Fibroblast of lung (primary cell): ENCODE measurements around the gene KRT222. TPM values are rescaled to one million over a fixed set of nuclear protein-coding genes. Genes with fewer than 3 reads are reported as not detected.

Source experiments
- DNase-seq, 2 donors: peaks; one replicate each; pipeline versions ENCODE4 v3.0.0 to v3.0.0-alpha.2; 2010; ENCODE audit warnings: low read depth in 2 of 2
- H2AFZ ChIP-seq: 2 replicates; pipeline ENCODE4 v1.5.1; 2012; ENCODE audit warnings: low read length, control low read depth, inconsistent platforms
- H3K27ac ChIP-seq: 2 replicates; pipeline ENCODE4 v1.5.1; 2011; ENCODE audit warnings: low read length, control low read depth; ENCODE audit not compliant: insufficient read depth
- H3K27me3 ChIP-seq: 2 replicates; pipeline ENCODE4 v1.5.1; 2011; ENCODE audit warnings: mild to moderate bottlenecking, low read length; ENCODE audit not compliant: control insufficient read depth, insufficient read depth
- H3K36me3 ChIP-seq: 2 replicates; pipeline ENCODE4 v1.5.1; 2011; ENCODE audit warnings: low read length; ENCODE audit not compliant: control insufficient read depth, insufficient read depth
- H3K4me1 ChIP-seq: 2 replicates; pipeline ENCODE4 v1.5.1; 2011; ENCODE audit warnings: low read length; ENCODE audit not compliant: control insufficient read depth, insufficient read depth; ENCODE audit errors: extremely low read depth
- H3K4me2 ChIP-seq: 2 replicates; pipeline ENCODE4 v1.5.1; 2011; ENCODE audit warnings: low read length, control low read depth; ENCODE audit not compliant: insufficient read depth; ENCODE audit errors: extremely low read depth
- H3K4me3 ChIP-seq, 4 experiments: fragments of 200-600 bp in 1 of 4; sonication (generic) in 1 of 4; replicated peaks in 1 of 4; 2 replicates each; pipeline ENCODE4 v1.5.1; 2011 to 2016; ENCODE audit warnings: low read length in 4 of 4, low read depth in 3 of 4, mild to moderate bottlenecking in 3 of 4, control low read depth in 2 of 4, inconsistent platforms in 1 of 4, mixed read lengths in 1 of 4; ENCODE audit not compliant: insufficient read depth in 1 of 4; ENCODE audit errors: control extremely low read depth in 1 of 4
- H3K79me2 ChIP-seq: 2 replicates; pipeline ENCODE4 v1.5.1; 2012; ENCODE audit warnings: mild to moderate bottlenecking, low read length, inconsistent platforms; ENCODE audit not compliant: control insufficient read depth, insufficient read depth
- H3K9ac ChIP-seq: 2 replicates; pipeline ENCODE4 v1.5.1; 2011; ENCODE audit warnings: mild to moderate bottlenecking, low read length, control low read depth; ENCODE audit not compliant: insufficient read depth
- H3K9me3 ChIP-seq: 2 replicates; pipeline ENCODE4 v1.5.1; 2012; ENCODE audit warnings: low read depth, low read length; ENCODE audit not compliant: control insufficient read depth, insufficient read depth
- H4K20me1 ChIP-seq: 2 replicates; pipeline ENCODE4 v1.5.1; 2011; ENCODE audit warnings: low read length; ENCODE audit not compliant: control insufficient read depth, insufficient read depth; ENCODE audit errors: extremely low read depth
- EZH2 ChIP-seq: IDR thresholded peaks from 2 replicates; pipeline ENCODE4 v1.5.1; 2012; ENCODE audit warnings: low read length, control low read depth, mild to moderate bottlenecking; ENCODE audit errors: missing control alignments
- polyA plus RNA-seq, 2 donors: library from polyadenylated mRNA; depleted of rRNA in 1 of 2; stranded (reverse) in 1 of 2; unstranded in 1 of 2; fragments of >200 nt; gene quantifications; 2 replicates each; pipeline ENCODE4 v1.2.1, GENCODE V29; 2011 to 2012; ENCODE audit warnings: missing spikeins in 1 of 2
- total RNA-seq: library from RNA; depleted of rRNA; stranded (reverse); fragments of >200 nt; gene quantifications from 2 replicates; pipeline ENCODE4 v1.2.1, GENCODE V29; 2014
- TF ChIP-seq, protein P1 (sequence below), 2 donors: IDR thresholded peaks in 1 of 2; conservative IDR thresholded peaks in 1 of 2; 1 replicate in 1 of 2; 2 replicates in 1 of 2; pipeline ENCODE4 v1.5.1; 2011 to 2012; ENCODE audit warnings: low read length in 2 of 2, control low read depth in 1 of 2, inconsistent platforms in 1 of 2, low read depth in 1 of 2, mild to moderate bottlenecking in 1 of 2

The KRT222 gene
- total and polyA plus RNA-seq, 2 donors (not counting 1 experiment from before 2014, with no cell fraction given): 0.33 TPM; not detected in 1

GRCh38 chr17:40679523-40679907 is 14.5 kb upstream of the KRT222 start:
- H3K9me3 ChIP-seq: no peaks in the 10 kb centered on the region
- H3K4me2 ChIP-seq: no peak overlapping the region
- H3K4me1 ChIP-seq: no peaks in the 10 kb centered on the region
- H3K79me2 ChIP-seq: no peaks in the 10 kb centered on the region
- no peak overlapping the region for H3K9ac ChIP-seq
- H3K27ac ChIP-seq: no peak overlapping the region
- no peak for DNase-seq
- H2AFZ ChIP-seq: no peak overlapping the region
- peaks cover 7% of the 10 kb centered on the region for H3K27me3 ChIP-seq
- no peaks in the 10 kb centered on the region for H4K20me1 ChIP-seq
- TF ChIP-seq, protein P1, sequence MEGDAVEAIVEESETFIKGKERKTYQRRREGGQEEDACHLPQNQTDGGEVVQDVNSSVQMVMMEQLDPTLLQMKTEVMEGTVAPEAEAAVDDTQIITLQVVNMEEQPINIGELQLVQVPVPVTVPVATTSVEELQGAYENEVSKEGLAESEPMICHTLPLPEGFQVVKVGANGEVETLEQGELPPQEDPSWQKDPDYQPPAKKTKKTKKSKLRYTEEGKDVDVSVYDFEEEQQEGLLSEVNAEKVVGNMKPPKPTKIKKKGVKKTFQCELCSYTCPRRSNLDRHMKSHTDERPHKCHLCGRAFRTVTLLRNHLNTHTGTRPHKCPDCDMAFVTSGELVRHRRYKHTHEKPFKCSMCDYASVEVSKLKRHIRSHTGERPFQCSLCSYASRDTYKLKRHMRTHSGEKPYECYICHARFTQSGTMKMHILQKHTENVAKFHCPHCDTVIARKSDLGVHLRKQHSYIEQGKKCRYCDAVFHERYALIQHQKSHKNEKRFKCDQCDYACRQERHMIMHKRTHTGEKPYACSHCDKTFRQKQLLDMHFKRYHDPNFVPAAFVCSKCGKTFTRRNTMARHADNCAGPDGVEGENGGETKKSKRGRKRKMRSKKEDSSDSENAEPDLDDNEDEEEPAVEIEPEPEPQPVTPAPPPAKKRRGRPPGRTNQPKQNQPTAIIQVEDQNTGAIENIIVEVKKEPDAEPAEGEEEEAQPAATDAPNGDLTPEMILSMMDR (conservative IDR thresholded peaks at IDR 0.05 in 1 of 2, IDR thresholded peaks at IDR 0.05 in 1 of 2; ENCODE audit: low read depth in 1 of 2, low read length in 2 of 2): no peak
- no peak for TF ChIP-seq EZH2
- no peak overlapping the region for H3K4me3 ChIP-seq
- H3K36me3 ChIP-seq: no peaks in the 10 kb centered on the region

DNA sequence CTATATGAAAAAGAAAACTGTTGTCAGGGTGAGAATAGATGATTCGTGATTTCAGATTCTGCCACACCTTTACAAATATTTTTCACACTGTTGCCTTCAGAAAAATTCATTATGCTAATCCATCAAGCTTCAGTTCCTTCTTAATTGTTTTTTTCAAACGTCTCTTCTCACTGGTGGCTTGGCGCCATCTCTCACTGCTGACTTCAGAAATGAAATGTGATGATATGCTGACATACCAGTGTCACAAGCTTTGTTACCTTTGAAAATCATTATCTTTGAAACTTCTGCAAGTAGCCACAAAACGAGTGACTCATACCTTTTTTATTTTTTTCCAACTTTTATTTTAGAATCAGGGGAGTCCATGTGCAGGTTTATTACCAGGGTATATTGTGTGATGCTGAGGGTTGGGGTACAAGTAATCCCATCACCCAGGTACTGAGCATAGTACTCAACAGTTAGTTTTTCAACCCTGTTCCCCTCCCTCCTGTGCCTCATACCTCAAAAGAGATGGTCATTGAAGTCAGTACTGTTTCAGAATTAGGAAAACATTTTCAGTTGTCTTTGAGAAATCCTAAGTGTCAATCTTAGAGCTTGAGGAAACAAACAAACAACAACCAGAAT is 14.0 kb upstream of the KRT222 start:
- H3K79me2 ChIP-seq: no peaks in the 10 kb centered on the region
- no peaks in the 10 kb centered on the region for H4K20me1 ChIP-seq
- H3K9me3 ChIP-seq: no peaks in the 10 kb centered on the region
- no peak for TF ChIP-seq EZH2
- TF ChIP-seq, protein P1 (conservative IDR thresholded peaks at IDR 0.05 in 1 of 2, IDR thresholded peaks at IDR 0.05 in 1 of 2; ENCODE audit: low read depth in 1 of 2, low read length in 2 of 2): no peak
- H3K27ac ChIP-seq: no peak overlapping the region
- H3K9ac ChIP-seq: no peak overlapping the region
- DNase-seq: peak in 1 of 2 donors; percentile 2
- H3K36me3 ChIP-seq: no peaks in the 10 kb centered on the region
- H3K4me2 ChIP-seq: no peak overlapping the region
- no peak overlapping the region for H3K4me3 ChIP-seq
- H3K4me1 ChIP-seq: no peaks in the 10 kb centered on the region
- no peak overlapping the region for H2AFZ ChIP-seq
- H3K27me3 ChIP-seq: peaks cover 9% of the 10 kb centered on the region

DNA sequence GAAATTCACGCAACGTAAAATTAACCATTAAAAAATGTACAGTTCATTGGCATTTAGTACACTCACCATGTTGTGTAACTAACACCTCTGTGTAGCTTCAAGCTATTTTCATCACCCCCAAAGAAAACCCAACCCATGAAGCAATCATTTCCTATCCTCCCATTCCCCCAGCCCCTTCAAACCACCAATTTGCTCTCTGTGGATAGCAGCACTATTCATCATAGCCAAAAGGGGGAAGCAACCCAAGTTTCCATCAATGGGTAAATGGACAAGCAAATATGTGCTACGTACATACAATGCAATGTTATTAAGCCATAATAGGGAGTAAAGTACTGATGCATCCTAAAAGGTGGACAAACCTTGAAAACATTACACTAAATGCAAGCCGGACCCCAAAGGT is 10.9 kb upstream of the KRT222 start:
- H3K79me2 ChIP-seq: no peaks in the 10 kb centered on the region
- peaks cover 5% of the 10 kb centered on the region for H3K27me3 ChIP-seq
- TF ChIP-seq EZH2: no peak
- TF ChIP-seq, protein P1 (conservative IDR thresholded peaks at IDR 0.05 in 1 of 2, IDR thresholded peaks at IDR 0.05 in 1 of 2; ENCODE audit: low read depth in 1 of 2, low read length in 2 of 2): no peak
- H3K4me3 ChIP-seq: no peak overlapping the region
- no peak overlapping the region for H3K27ac ChIP-seq
- H2AFZ ChIP-seq: no peak overlapping the region
- no peak for DNase-seq
- H4K20me1 ChIP-seq: no peaks in the 10 kb centered on the region
- H3K9ac ChIP-seq: no peak overlapping the region
- H3K36me3 ChIP-seq: no peaks in the 10 kb centered on the region
- H3K9me3 ChIP-seq: no peaks in the 10 kb centered on the region
- H3K4me1 ChIP-seq: no peaks in the 10 kb centered on the region
- no peak overlapping the region for H3K4me2 ChIP-seq
